HepG2 (cell line): Measurements from ENCODE around the gene AUTS2. TPM values are rescaled to one million over a fixed set of nuclear protein-coding genes. Genes with fewer than 3 reads are reported as not detected.

Source experiments
- ATAC-seq: fragments of 200-7000 bp; cut with Tn5 transposase; 3 replicates; pipeline ENCODE4 v1.9.1; 2020; ENCODE audit warnings: mild to moderate bottlenecking, moderate library complexity
- BruUV-seq: library from RNA; stranded (reverse); fragments of 400-500 nt; replicated peaks from 2 replicates; lab custom pipeline; 2021; lab: Mats Ljungman, UMichigan
- CTCF ChIA-PET: fragments of 300-600 bp; formaldehyde crosslinking; extraction: SDS; loops from one replicate; lab custom pipeline; 2021; ENCODE audit warnings: low total read pairs, inconsistent platforms, low intra/inter-chr PET ratio; lab: Yijun Ruan, JAX
- POLR2A ChIA-PET: fragments of 350-600 bp; sonication (Branson Sonifier 250); formaldehyde crosslinking; loops from one replicate; lab custom pipeline; 2020; ENCODE audit warnings: antibody characterized with exemption, inconsistent platforms; lab: Yijun Ruan, JAX
- DNase-seq: peaks from one replicate; pipeline ENCODE4 v3.0.0-alpha.2; 2015; ENCODE audit warnings: low spot score
- FAIRE-seq: peaks from 3 replicates; lab custom pipeline; 2011; peaks lifted over from hg19 to GRCh38; lab: Jason Lieb, UNC
- H2AFZ ChIP-seq: one replicate; pipeline ENCODE4 v1.6.1; 2011; ENCODE audit warnings: low read length, inconsistent platforms
- H3K27ac ChIP-seq: fragments of 300-600 bp; 3 replicates; pipeline ENCODE4 v1.8.0; 2011; ENCODE audit warnings: mixed run types, mild to moderate bottlenecking, mixed read lengths, low read length, inconsistent platforms; ENCODE audit not compliant: insufficient read depth; ENCODE audit errors: extremely low read length
- H3K27me3 ChIP-seq, 2 experiments: fragments of 200-600 bp in 1 of 2; 2 replicates in 1 of 2; 3 replicates in 1 of 2; pipeline versions ENCODE4 v1.6.0 to v1.8.0; 2011; ENCODE audit warnings: low read length in 2 of 2, mild to moderate bottlenecking in 2 of 2, moderate library complexity in 2 of 2, inconsistent platforms in 1 of 2; ENCODE audit not compliant: insufficient read depth in 2 of 2, control insufficient read depth in 1 of 2
- H3K36me3 ChIP-seq, 2 experiments: fragments of 200-600 bp in 1 of 2; replicated peaks in 1 of 2; 2 replicates in 1 of 2; 3 replicates in 1 of 2; pipeline versions ENCODE4 v1.5.1 to v1.8.0; 2011; ENCODE audit warnings: low read length in 2 of 2, inconsistent platforms in 1 of 2; ENCODE audit not compliant: insufficient read depth in 2 of 2, control insufficient read depth in 1 of 2
- H3K4me1 ChIP-seq: 2 replicates; pipeline ENCODE4 v1.5.1; 2012; ENCODE audit warnings: low read length, inconsistent platforms; ENCODE audit not compliant: insufficient read depth
- H3K4me2 ChIP-seq: 2 replicates; pipeline ENCODE4 v1.6.0; 2011; ENCODE audit warnings: low read depth, low read length, inconsistent platforms
- H3K4me3 ChIP-seq, 3 experiments: fragments of 200-600 bp in 1 of 3; sonication (generic), shearing (Covaris generic) in 1 of 3; replicated peaks in 1 of 3; 2 replicates each; pipeline ENCODE4 v1.5.1; 2011 to 2016; ENCODE audit warnings: low read length in 3 of 3, inconsistent platforms in 2 of 3, low read depth in 2 of 3, mild to moderate bottlenecking in 2 of 3, control low read depth in 1 of 3, mixed read lengths in 1 of 3; ENCODE audit not compliant: insufficient read depth in 1 of 3
- H3K79me2 ChIP-seq: one replicate; pipeline ENCODE4 v1.6.1; 2011; ENCODE audit warnings: low read length, inconsistent platforms; ENCODE audit not compliant: insufficient read depth
- H3K9ac ChIP-seq: 2 replicates; pipeline ENCODE4 v1.6.0; 2011; ENCODE audit warnings: mild to moderate bottlenecking, low read depth, low read length, inconsistent platforms; ENCODE audit not compliant: insufficient read depth
- H3K9me3 ChIP-seq: 2 replicates; pipeline ENCODE4 v1.5.1; 2012; ENCODE audit warnings: mild to moderate bottlenecking, low read length
- H4K20me1 ChIP-seq: 2 replicates; pipeline ENCODE4 v1.6.0; 2011; ENCODE audit warnings: inconsistent platforms, mild to moderate bottlenecking, low read length, moderate library complexity; ENCODE audit not compliant: insufficient read depth
- DZIP1 ChIP-seq: sonication (generic); formaldehyde crosslinking; IDR thresholded peaks from 2 replicates; pipeline ENCODE4 v1.5.0; 2020; ENCODE audit warnings: mild to moderate bottlenecking, missing genetic modification reagents
- FOXK1 ChIP-seq: sonication (generic); formaldehyde crosslinking; IDR thresholded peaks from 2 replicates; pipeline ENCODE4 v1.4.0; 2020; ENCODE audit warnings: low read depth, missing genetic modification reagents, borderline replicate concordance
- GFI1 ChIP-seq: sonication (generic); formaldehyde crosslinking; IDR thresholded peaks from 2 replicates; pipeline ENCODE4 v1.5.0; 2020; ENCODE audit warnings: missing genetic modification reagents, mild to moderate bottlenecking, borderline replicate concordance
- HOMEZ ChIP-seq: IDR thresholded peaks from 2 replicates; pipeline ENCODE4 v1.6.1; 2016; ENCODE audit warnings: low read depth
- NKX3-1 ChIP-seq: sonication (generic); formaldehyde crosslinking; IDR thresholded peaks from 2 replicates; pipeline ENCODE4 v1.5.0; 2020; ENCODE audit warnings: missing genetic modification reagents
- PTBP1 ChIP-seq: fragments of 200-400 bp; formaldehyde crosslinking; IDR thresholded peaks from 2 replicates; pipeline ENCODE4 v1.6.1; 2018; ENCODE audit warnings: low read length, low read depth; ENCODE audit not compliant: poor library complexity, severe bottlenecking
- ZNF280D ChIP-seq: sonication (generic); formaldehyde crosslinking; IDR thresholded peaks from 2 replicates; pipeline ENCODE4 v1.5.1; 2020; ENCODE audit warnings: mild to moderate bottlenecking, missing genetic modification reagents
- ZNF318 ChIP-seq: sonication (generic); formaldehyde crosslinking; IDR thresholded peaks from 2 replicates; pipeline ENCODE4 v1.4.0; 2020; ENCODE audit warnings: mild to moderate bottlenecking, missing genetic modification reagents
- WGBS: methylation state at CpG from one replicate; pipeline ENCODE4 v1.1.6; 2017; ENCODE audit warnings: low lambda C conversion rate; 5-methylcytosine and 5-hydroxymethylcytosine counted together
- in situ Hi-C: cut with HindIII; loops from 2 replicates; pipeline ENCODE4 v1.10.0; 2017; ENCODE audit warnings: low pct_unique_long_range_greater_than_20kb; ENCODE audit not compliant: extremely low pct_ligation_motif_present
- intact Hi-C: fragments of 100-400 bp; cut with micrococcal nuclease; formaldehyde crosslinking; loops from one replicate; pipeline ENCODE4 v1.10.0; 2022; ENCODE audit not compliant: unreplicated experiment
- polyA plus RNA-seq, 8 experiments: library from polyadenylated mRNA; depleted of rRNA in 3 of 8; stranded (reverse) in 7 of 8; unstranded in 1 of 8; fragments of >200 nt; fragmentation: Illumina TruSeq in 4 of 8; extraction: Trizol in 4 of 8; gene quantifications; 2 replicates each; pipeline versions ENCODE4 v1.2.1 to v1.2.3, GENCODE V29; 2011 to 2016; ENCODE audit warnings: low read depth in 4 of 8, missing spikeins in 1 of 8, mixed read lengths in 1 of 8; ENCODE audit not compliant: insufficient read depth in 1 of 8
- total RNA-seq, 5 experiments: library from RNA; depleted of rRNA; stranded (reverse); fragments of >200 nt; fragmentation: Illumina TruSeq; extraction: Trizol; gene quantifications; 2 replicates each; pipeline ENCODE4 v1.2.3, GENCODE V29; 2016; ENCODE audit warnings: low read depth in 1 of 5

AUTS2 gene
- total and polyA plus RNA-seq, 2 of the 13 experiments (the other 11 are each of a cell fraction or from before 2014, with no cell fraction given): 0.38 TPM; not detected in 1

GRCh38 chr7:70420381-70420662, 822.0 kb downstream of the AUTS2 start:
- TF ChIP-seq ZNF280D (CRISPR knock-in tag) (no peak), PTBP1 (no peak), HOMEZ (CRISPR knock-in tag) (no peak), NKX3-1 (no peak), DZIP1 (CRISPR knock-in tag) (no peak), FOXK1 (CRISPR knock-in tag) (no peak), GFI1 (CRISPR knock-in tag) (no peak), ZNF318 (CRISPR knock-in tag) (no peak)
- no peaks in the 10 kb centered on the region for H3K27me3 ChIP-seq
- H4K20me1 ChIP-seq: no peaks in the 10 kb centered on the region
- 11% methylated on average over 2 of the region's 2 CpGs for WGBS
- H3K79me2 ChIP-seq: no peaks in the 10 kb centered on the region
- no peak overlapping the region for H3K27ac ChIP-seq
- no TSS peak for BruUV-seq
- H3K9me3 ChIP-seq: no peaks in the 10 kb centered on the region
- intact Hi-C loops (no loop called here), in situ Hi-C loops (no loop called here)
- ATAC-seq: no peak
- no peaks in the 10 kb centered on the region for H3K4me1 ChIP-seq
- no peak overlapping the region for H3K9ac ChIP-seq
- no peak for DNase-seq
- no peaks in the 10 kb centered on the region for H3K36me3 ChIP-seq
- CTCF ChIA-PET: no interaction called here
- no peak overlapping the region for H2AFZ ChIP-seq
- H3K4me2 ChIP-seq: no peak overlapping the region
- POLR2A ChIA-PET: no interaction called here
- no peak for FAIRE-seq
- no peak overlapping the region for H3K4me3 ChIP-seq
